Activated naive CD4-positive, alpha-beta T cell treated with anti-CD3 and anti-CD28 coated beads for 36 hours (primary cell): Measurements from ENCODE around the gene STEAP3. TPM values are rescaled to one million over a fixed set of nuclear protein-coding genes. Genes with fewer than 3 reads are reported as not detected.

Experiments used
- CTCF ChIA-PET: fragments of 350-600 bp; sonication (Branson Sonifier 250); formaldehyde crosslinking; loops from one replicate; lab custom pipeline; 2021; ENCODE audit warnings: antibody characterized with exemption; lab: Charles Lee
- DNase-seq: peaks from one replicate; pipeline ENCODE4 v3.0.0-alpha.2; 2020
- H3K27ac Mint-ChIP-seq: one replicate; pipeline ENCODE4 v1.8.0; 2021; ENCODE audit warnings: mild to moderate bottlenecking, mixed read lengths
- H3K27me3 Mint-ChIP-seq: one replicate; pipeline ENCODE4 v1.8.0; 2021; ENCODE audit warnings: low read depth, mixed read lengths
- H3K36me3 Mint-ChIP-seq: one replicate; pipeline ENCODE4 v1.8.0; 2021; ENCODE audit warnings: low read depth, mixed read lengths
- H3K4me1 Mint-ChIP-seq: one replicate; pipeline ENCODE4 v1.8.0; 2021; ENCODE audit warnings: low read depth, mixed read lengths
- H3K4me3 Mint-ChIP-seq: one replicate; pipeline ENCODE4 v1.8.0; 2021; ENCODE audit warnings: mild to moderate bottlenecking, moderate library complexity, mixed read lengths
- H3K9me3 Mint-ChIP-seq: one replicate; pipeline ENCODE4 v1.8.0; 2021; ENCODE audit warnings: mixed read lengths
- intact Hi-C: fragments of 100-400 bp; cut with micrococcal nuclease; formaldehyde crosslinking; loops from one replicate; pipeline ENCODE4 v1.15.1; 2023
- total RNA-seq, 2 experiments: library from RNA; stranded (reverse); gene quantifications; one replicate each; pipeline ENCODE4 v1.2.3, GENCODE V29; 2021

Gene STEAP3
- total RNA-seq, 2 experiments from 2014 or later: 0.07 TPM

DNA sequence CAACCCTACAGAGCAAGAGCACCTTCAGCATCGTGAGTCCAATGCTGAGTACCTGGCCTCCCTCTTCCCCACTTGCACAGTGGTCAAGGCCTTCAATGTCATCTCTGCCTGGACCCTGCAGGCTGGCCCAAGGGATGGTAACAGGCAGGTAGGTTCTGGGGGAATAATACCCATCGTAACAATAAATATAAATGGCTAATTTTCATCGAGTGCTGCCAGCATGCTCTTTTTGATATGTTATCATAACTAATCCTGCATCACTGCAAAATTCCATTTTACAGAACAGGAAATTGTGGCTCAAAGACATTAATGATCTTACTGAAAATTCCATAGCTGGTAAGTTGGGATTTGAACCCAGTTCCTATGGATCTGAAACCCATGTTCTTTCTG is 22.2 kb downstream of the STEAP3 start:
- CTCF ChIA-PET: no interaction called here
- Mint-ChIP-seq H3K36me3 (no peaks in the 10 kb centered on the region), H3K4me3 (no peak overlapping the region), H3K27me3 (no peaks in the 10 kb centered on the region), H3K4me1 (no peaks in the 10 kb centered on the region), H3K9me3 (no peaks in the 10 kb centered on the region), H3K27ac (no peak overlapping the region)
- no peak for DNase-seq
- intact Hi-C loops: no loop called here

DNA sequence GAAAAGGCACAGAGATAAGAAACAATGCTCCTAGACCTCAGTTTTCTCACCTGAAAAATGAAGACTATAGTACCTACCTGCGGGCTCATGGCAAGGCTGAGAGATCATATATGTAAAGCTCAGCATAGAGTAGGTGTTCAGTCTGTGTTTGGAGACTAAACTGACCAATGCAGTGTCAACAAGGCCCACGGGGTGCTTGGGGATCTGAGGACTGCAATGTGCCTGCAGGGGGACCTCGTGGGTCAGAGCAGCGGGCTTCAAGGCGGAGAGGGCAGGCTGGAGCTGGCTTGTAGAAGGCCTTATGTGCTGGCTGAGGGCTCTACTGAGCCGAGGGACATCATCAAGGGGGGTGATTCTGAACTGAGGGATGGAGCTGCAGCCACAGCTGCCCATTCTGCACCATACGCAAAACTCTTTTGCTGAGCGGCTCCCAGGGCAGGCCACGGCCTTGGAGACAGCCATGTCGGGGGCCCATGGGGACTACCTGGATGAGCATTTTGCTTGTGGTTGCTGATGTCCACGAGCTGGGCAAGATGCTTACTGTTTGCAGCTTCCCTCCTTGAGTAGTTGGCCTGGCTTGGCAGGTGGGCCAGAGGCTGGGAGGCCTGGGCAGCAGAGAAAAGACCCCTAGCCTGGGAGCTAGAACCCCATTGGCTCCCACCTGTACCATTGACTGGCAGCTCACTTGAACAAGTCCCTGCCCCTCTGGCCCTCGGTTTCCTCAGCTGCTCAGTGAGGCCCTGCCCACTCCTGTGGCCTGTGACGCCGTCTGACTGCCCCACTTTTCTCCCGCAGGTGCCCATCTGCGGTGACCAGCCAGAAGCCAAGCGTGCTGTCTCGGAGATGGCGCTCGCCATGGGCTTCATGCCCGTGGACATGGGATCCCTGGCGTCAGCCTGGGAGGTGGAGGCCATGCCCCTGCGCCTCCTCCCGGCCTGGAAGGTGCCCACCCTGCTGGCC is 23.5 kb downstream of the STEAP3 start:
- no peak overlapping the region for H3K27ac Mint-ChIP-seq
- H3K36me3 Mint-ChIP-seq: no peaks in the 10 kb centered on the region
- CTCF ChIA-PET: no interaction called here
- H3K27me3 Mint-ChIP-seq: no peaks in the 10 kb centered on the region
- H3K9me3 Mint-ChIP-seq: no peaks in the 10 kb centered on the region
- H3K4me1 Mint-ChIP-seq: no peaks in the 10 kb centered on the region
- H3K4me3 Mint-ChIP-seq: no peak overlapping the region
- DNase-seq: no peak
- intact Hi-C loops: no loop called here

DNA sequence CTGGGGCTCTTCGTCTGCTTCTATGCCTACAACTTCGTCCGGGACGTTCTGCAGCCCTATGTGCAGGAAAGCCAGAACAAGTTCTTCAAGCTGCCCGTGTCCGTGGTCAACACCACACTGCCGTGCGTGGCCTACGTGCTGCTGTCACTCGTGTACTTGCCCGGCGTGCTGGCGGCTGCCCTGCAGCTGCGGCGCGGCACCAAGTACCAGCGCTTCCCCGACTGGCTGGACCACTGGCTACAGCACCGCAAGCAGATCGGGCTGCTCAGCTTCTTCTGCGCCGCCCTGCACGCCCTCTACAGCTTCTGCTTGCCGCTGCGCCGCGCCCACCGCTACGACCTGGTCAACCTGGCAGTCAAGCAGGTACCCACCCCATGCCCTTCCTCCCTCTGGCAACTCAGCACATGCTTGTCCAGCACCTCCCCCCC is 24.2 kb downstream of the STEAP3 start:
- Mint-ChIP-seq H3K36me3 (no peaks in the 10 kb centered on the region), H3K9me3 (no peaks in the 10 kb centered on the region), H3K4me3 (no peak overlapping the region), H3K4me1 (no peaks in the 10 kb centered on the region), H3K27me3 (no peaks in the 10 kb centered on the region), H3K27ac (no peak overlapping the region)
- DNase-seq: no peak
- CTCF ChIA-PET: no interaction called here
- intact Hi-C loops: no loop called here

DNA sequence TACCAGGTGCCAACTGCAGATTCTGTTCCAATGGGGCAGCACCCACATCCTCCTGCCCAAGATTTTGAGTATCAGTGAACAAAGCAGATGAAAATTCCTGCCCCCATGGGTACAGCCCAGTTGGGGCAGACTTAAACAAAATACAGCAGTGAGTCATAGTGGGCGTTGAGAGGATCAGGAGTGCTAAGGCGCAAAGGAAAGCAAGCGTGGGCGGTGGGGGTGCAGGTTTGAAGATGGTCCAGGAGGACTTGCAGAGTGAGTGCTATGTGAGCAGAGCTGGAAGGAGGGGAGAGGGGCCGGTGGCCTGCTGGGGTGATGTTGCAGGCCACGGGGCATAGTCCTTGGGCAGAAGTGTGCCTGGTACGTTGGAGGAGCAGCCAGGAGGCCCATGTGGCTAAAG is 24.7 kb downstream of the STEAP3 start:
- DNase-seq: no peak
- intact Hi-C loops: no loop called here
- H3K27ac Mint-ChIP-seq: no peak overlapping the region
- no peaks in the 10 kb centered on the region for H3K36me3 Mint-ChIP-seq
- H3K4me3 Mint-ChIP-seq: no peak overlapping the region
- CTCF ChIA-PET: interaction anchor here (0.6 kb wide), 1 partner anchor 875 kb away, joined by 3 read pairs; no protein-coding TSS in a partner anchor
- no peaks in the 10 kb centered on the region for H3K4me1 Mint-ChIP-seq
- H3K27me3 Mint-ChIP-seq: no peaks in the 10 kb centered on the region
- H3K9me3 Mint-ChIP-seq: no peaks in the 10 kb centered on the region

DNA sequence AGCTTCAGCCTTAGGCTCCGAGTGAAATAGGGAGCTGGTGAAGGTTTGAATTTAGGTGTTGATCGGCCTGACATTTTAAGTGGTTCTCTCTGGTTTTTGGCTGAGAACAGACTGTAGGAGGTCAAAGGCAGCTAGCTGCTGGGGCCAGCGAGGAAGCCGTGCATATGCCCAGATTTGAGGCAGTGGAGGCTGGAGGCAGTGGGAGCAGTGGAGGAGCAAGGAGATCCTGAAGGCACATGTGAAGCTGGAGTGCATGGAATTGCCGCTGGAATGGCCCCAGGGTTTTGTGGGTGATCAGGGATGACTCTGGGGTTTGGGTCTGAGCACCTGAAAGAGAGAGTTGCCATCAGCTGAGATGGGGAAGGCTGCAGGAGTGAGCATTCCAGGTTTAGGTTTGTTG is 25.1 kb downstream of the STEAP3 start:
- CTCF ChIA-PET: interaction anchor here (0.6 kb wide), 1 partner anchor 875 kb away, joined by 3 read pairs; no protein-coding TSS in a partner anchor
- intact Hi-C loops: no loop called here
- Mint-ChIP-seq H3K36me3 (no peaks in the 10 kb centered on the region), H3K27me3 (no peaks in the 10 kb centered on the region), H3K9me3 (no peaks in the 10 kb centered on the region), H3K4me3 (no peak overlapping the region), H3K27ac (no peak overlapping the region), H3K4me1 (no peaks in the 10 kb centered on the region)
- DNase-seq: no peak

DNA sequence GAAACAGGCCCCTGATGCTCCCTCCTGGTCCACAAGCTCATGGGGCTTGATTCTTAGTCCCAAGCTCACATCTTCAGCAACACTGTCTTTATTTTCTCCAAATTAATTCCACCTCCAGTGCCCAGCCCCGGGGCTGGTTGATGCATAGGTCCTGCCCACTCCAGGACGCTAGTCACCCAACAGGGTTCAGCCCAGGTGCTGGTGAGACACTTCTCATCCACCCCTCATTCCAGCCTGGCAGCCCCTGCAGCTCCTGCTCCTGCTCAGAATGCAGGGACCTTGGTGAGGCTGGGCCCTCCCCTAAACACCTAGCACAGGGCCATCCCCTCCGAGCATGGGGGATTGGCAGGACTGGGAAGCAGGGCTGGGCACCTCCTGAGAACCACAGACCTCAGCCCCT is 25.7 kb downstream of the STEAP3 start:
- Mint-ChIP-seq H3K27me3 (no peaks in the 10 kb centered on the region), H3K4me1 (no peaks in the 10 kb centered on the region), H3K9me3 (no peaks in the 10 kb centered on the region), H3K27ac (no peak overlapping the region), H3K36me3 (no peaks in the 10 kb centered on the region), H3K4me3 (no peak overlapping the region)
- CTCF ChIA-PET: no interaction called here
- intact Hi-C loops: no loop called here
- no peak for DNase-seq

DNA sequence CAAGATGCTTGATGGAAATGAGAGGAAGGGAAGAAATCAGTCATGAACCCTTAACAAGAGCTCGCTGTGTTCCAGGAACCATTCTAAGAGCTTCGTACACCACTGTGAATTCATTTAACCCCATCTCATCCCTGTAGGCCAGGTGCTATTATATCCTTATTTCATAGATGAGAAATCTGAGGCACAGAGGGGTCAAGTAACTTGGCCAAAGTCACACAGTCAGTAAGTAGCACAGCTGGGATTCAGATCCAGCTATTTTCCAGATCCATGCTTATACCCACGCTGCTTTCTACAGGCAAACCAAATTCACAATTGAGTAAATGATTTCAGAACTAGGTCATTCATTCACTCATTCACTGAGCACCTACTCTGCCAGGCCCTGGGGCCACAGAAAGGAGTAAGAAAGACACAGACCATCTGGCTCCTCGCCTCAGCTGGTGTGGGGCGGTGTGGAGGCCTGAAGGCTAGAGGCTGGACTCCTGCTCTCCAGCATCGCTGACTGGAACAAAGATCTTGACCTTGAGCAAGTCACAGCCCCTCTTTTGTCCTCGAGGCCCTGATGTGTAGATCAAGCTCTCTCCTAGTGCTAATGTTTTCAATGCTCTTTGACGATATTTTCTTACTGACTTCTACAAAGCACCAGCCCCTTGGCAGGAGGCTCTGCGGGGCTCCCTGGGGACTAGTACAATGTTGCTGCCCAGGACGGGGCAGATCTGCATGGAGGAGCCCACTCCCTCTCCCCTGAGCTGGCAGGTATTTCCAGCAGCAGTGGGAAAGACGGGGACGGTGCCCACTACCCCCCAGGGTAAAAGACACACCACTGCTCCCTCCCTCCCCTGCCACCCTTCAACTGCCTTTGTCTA is 26.5 kb downstream of the STEAP3 start:
- CTCF ChIA-PET: no interaction called here
- Mint-ChIP-seq H3K27ac (no peak overlapping the region), H3K9me3 (no peaks in the 10 kb centered on the region), H3K36me3 (no peaks in the 10 kb centered on the region), H3K4me1 (no peaks in the 10 kb centered on the region), H3K27me3 (no peaks in the 10 kb centered on the region), H3K4me3 (no peak overlapping the region)
- intact Hi-C loops: no loop called here
- no peak for DNase-seq

DNA sequence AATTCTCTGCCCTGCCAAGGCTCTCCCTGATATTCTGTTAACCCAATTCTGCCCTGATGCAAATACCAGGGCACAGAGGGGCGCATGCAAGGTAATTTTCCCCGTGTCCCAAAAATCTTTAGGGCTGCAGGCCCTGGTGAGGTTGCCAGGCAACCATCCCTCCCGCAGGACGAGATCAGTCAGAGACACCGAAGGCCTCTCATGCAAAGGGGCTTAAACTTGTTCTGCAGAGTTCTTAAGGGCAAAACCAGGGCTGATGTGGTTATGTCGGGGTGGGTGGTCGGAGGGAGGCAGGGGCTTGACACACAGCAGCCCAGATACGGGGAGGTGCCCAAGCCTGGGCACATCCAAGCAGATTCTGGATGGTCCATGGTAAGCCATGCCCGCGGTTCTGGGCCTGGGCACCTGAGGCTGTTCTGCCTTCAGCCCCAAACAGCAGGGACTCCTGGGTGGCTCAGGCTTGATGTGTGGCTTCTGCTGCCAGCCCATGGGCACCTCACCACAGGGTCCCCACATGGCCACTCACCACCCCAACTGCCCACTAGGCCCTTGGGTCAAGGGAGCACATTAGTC is 27.2 kb downstream of the STEAP3 start:
- no peak for DNase-seq
- Mint-ChIP-seq H3K4me3 (no peak overlapping the region), H3K36me3 (no peaks in the 10 kb centered on the region), H3K9me3 (no peaks in the 10 kb centered on the region), H3K27me3 (no peaks in the 10 kb centered on the region), H3K27ac (no peak overlapping the region), H3K4me1 (no peaks in the 10 kb centered on the region)
- CTCF ChIA-PET: no interaction called here
- intact Hi-C loops: no loop called here

DNA sequence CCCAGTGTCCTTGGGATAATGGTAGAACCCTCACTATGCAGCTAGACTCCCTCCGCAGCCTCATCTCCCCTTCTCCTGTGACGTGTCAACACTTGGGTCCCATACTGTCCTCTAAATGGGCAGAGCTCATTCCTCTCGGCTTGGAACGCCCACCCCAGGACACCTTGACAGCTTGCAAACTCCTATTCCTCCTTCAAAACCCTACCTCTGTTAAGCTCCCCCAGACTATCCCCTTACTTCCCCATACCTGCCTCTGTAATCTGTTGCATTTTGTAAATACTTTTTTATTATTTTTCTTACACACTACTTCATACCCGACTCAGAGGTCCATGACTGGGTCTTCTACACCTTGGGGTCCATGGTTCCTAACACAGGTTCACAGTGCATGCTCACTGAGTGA is 28.0 kb downstream of the STEAP3 start:
- CTCF ChIA-PET: no interaction called here
- Mint-ChIP-seq H3K27ac (no peak overlapping the region), H3K4me3 (no peak overlapping the region), H3K36me3 (no peaks in the 10 kb centered on the region), H3K9me3 (no peaks in the 10 kb centered on the region), H3K4me1 (no peaks in the 10 kb centered on the region), H3K27me3 (no peaks in the 10 kb centered on the region)
- DNase-seq: no peak
- intact Hi-C loops: no loop called here

DNA sequence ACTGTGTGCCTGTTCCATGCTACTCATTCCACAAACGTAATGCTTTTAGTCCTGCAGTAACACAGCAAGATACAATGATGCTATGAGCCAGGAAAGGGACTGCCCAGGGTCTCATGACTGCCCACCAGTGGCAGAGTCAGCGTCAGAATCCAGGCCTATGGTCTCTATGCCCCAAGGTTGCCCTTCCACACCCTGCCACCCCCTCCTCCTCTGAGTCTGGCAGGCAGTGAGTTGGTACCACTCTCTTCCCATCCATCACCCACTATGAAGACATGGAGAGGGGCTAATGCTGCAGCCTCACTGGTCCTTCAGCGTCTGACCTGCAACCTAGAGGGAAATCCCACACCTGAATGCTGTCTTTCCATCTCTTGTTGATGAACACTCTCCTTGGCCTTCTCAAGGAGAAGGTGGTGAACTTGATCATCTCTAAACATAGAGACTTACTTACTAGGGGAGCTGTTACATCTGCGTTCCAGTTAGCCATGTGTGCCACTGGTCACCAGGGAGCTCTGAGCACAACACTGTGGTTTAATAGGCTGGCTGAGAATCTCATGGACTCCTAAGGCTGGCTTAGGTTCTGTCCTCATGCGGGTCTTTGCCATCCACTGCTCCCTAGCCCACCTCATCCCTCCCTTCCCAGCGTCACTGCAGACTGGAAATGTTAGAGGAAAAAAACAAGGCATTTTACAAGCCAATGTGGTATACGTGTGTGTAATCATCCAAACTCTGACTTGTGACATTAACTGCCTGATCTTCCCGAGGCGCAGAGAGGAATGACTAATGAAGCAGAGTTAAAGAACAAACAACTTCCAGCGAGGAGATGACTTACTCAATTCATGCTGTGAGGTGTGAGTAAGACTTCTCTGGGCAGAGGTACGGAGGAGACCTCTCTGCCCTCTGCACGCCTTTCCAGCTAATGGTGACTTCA is 28.8 kb downstream of the STEAP3 start:
- CTCF ChIA-PET: no interaction called here
- H3K27me3 Mint-ChIP-seq: no peaks in the 10 kb centered on the region
- no peaks in the 10 kb centered on the region for H3K36me3 Mint-ChIP-seq
- H3K27ac Mint-ChIP-seq: no peak overlapping the region
- H3K9me3 Mint-ChIP-seq: no peaks in the 10 kb centered on the region
- intact Hi-C loops: no loop called here
- no peak overlapping the region for H3K4me3 Mint-ChIP-seq
- no peak for DNase-seq
- no peaks in the 10 kb centered on the region for H3K4me1 Mint-ChIP-seq

DNA sequence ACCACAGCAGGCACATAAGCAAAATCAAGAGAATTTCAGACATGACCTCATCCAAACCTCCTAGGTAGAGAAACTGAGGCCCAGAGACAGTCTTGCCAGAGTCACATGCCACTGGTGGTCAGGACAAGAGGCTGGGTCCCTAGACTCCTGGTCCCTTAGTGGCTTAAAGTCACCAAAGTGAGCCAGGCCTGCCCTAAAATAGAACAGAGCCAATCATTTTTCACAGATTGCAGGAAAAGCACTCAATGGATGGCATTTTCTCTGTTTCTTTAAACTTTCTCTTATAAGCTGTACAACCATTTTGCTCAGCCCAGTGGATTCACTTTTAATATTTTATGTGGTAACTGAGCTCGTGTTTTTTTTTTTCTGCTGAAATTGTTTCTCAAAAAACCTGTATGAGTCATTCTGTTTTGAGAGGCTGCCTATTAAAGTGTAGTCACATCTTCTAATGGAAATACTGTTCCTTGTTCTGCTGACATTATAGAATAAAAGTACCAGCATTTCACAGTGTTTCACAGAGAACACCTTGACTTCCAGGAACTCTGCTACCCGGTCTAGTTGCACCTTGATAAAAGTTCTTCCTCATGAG is 29.6 kb downstream of the STEAP3 start:
- CTCF ChIA-PET: interaction anchor here (1.0 kb wide), 1 partner anchor 11 kb away, joined by 3 read pairs; no protein-coding TSS in a partner anchor
- Mint-ChIP-seq H3K27me3 (no peaks in the 10 kb centered on the region), H3K9me3 (no peaks in the 10 kb centered on the region), H3K4me3 (no peak overlapping the region), H3K4me1 (no peaks in the 10 kb centered on the region), H3K36me3 (no peaks in the 10 kb centered on the region), H3K27ac (no peak overlapping the region)
- no peak for DNase-seq
- intact Hi-C loops: no loop called here
